Measurements from ENCODE around the gene ZNF337.

The ZNF337 gene

DNA sequence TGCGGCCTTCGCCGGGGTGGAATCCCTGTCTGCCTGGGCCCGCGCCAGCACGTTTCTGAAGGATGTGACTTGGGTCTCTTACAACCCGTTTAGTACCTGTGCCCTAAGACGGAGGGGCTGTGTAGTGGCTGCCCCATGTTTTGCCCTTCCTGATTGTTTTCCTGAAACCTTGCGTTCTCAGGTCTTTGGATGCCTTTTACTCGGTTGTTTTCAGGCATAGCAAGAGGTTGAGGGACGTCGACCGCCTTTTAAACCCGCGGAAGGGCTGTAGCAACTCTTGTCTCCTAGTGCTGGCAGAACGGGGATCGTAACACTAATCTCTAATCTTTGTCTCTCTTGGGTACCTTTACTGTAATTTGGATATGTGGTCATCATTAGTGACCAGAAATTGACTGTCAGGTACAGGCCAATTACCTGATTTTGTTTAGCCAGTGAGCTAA, 72.1 kb downstream of the ZNF337 start:
- no peak for DNase-seq
